Hippocampal formation (tissue), 2 donors: ENCODE measurements around the gene AUNIP.
A peak's percentile ranks its signal among the peaks of the same experiment; 100 is the strongest.

Experiments
- DNase-seq, 2 donors: peaks; one replicate each; lab custom pipeline; 2025; lab: John Stamatoyannopoulos, UW

Gene AUNIP

DNA sequence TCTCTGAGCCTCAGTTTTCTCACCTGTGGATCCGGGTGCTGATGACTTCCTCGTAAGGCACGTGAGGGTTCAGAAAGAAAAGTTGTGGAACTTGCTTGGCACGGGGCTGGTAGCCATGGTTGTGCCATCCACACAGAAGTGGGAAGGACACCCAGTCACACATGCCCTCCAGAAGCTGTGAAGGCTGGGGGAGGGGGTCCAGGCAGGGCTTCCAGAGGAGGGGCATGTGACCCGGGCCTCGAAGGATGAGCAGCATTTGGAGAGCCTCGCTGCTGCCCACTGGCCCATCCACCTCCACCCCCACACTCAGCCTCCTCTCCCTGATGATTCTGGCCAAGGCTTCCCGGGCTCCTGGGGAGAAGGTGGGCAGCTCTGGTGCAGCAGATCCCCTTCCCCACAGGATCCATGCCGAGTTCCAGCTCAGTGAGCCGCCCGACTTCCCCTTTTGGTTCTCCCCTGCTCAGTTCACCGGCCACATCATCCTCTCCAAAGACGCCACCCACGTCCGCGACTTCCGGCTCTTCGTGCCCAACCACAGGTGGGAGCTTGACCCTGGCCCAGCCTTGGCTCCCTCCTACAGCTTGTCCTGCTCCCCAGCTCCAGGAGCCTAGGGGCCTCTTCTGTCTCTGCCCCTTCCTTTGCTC, 49.9 kb downstream of the AUNIP start:
- no peak for DNase-seq

DNA sequence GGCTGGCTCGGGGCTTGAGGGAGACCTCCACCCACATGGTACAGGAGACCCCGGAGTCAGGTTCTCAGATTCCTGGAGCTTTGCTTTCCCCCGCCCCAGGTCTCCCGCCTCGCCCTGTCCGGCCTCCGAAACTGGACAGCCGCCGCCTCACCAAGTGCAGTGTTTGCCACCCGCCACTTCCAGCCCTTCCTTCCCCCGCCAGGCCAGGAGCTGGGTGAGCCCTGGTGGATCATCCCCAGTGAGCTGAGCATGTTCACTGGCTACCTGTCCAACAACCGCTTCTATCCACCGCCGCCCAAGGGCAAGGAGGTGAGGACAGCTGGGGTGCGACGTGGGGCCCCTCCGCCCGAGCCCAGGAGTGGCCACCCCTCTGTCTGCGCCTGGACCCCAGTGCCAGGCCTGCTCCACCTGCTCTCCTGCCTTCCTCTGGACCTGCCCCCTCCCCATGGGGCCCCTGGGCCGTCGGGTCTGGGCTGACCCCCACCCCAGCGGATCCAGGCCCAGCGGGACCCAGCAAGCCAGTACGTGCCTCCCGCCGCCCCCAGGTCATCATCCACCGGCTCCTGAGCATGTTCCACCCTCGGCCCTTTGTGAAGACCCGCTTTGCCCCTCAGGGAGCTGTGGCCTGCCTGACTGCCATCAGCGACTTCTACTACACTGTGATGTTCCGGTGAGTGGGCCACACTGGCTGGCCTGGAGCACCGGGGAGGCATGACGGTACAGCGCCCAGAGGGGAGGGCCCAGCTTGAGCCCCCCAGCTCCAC, 50.6 kb downstream of the AUNIP start:
- DNase-seq, result no peak

DNA sequence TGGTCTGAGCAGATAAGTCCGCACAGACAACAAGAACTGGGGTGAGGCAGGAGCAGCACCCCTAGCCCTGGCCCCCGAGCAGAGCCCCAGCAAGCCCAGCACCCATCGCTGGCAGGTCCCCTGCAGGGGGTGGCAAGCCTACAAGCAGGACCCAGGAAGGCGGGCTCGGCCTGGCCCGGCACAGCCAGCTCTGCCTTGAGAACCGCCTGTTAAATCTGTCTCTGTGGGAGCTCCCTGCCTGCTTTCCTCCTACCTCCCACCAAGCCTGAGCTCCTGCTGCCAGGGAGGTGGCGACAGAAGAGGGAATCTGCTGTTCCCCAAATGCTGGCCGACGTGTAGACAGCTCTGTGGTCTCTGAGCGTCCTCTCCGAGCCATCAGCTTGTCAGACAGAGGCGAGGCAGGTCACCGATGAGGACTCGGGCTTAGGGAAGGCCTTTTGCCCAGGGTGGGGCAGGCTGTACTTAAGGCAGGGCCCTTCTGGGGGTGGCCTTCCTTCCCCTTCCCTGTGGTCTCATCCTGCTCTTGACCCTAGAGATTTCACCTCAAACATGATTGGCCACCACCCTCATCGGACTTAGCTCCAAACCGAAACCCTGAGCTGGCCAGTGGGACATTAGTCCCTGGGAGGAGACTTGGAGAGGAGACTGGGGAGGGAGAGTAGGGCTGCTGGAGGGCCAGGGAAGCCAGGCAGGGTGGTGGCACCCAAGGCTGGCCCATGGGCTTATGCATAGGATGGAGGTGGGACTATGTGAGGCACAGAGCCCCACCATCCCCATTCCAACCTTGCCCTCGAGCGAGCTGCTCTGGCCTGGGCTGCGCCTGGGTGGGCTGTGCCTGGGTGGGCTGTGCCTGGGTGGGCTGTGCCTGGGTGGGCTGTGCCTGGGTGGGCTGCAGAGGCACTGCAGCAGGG, 51.5 kb downstream of the AUNIP start:
- peak in 1 of 2 donors; percentile 38 for DNase-seq

DNA sequence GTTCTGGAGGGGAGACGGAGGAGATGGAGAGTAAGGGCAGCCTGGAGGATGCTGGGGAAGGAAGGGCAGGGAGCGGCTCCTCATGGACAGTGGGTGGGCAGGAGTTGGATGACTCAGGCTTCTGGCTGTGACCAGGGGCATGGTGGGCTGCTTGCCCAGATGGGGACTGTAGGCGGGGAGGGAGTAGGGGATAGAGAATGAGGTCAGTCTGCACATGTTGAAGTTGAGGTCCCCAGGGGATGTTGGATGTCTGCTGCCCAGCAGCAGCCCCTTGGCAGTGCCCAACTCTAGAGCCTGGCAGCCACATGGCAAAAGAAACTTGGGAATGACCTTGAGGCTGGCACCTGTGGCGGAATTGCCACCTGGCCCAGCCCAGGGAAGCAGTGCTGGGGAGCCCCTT, 52.8 kb downstream of the AUNIP start:
- no peak for DNase-seq

DNA sequence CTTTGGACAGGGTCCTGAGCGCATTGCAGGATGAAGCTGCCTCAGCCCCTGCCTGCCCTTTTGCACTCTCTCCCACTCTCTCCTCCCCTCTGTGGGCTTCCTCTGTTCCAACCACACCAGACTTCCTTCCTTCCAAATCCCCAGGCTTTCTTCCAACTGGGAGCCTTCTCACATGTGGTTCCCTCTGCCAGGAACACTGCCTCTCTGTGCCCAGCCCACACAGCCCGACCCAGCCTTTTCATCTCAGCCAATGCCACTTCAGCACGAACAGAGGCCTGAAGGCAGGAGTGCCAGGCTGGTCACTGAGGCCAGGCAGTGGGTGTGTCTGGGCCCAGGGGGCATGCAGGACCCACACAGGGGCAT, 53.4 kb downstream of the AUNIP start:
- DNase-seq, result peak; percentile 43 to 71

GRCh38 chr1:25804964-25805862, 54.0 kb downstream of the AUNIP start:
- no peak for DNase-seq

GRCh38 chr1:25804244-25804963, 54.9 kb downstream of the AUNIP start:
- no peak for DNase-seq

- DNase-seq, result no peak
Observed at GRCh38 chr1:25803368-25803767, 55.9 kb downstream of the AUNIP start.

GRCh38 chr1:25802915-25803314, 56.3 kb downstream of the AUNIP start:
- DNase-seq, result no peak

DNA sequence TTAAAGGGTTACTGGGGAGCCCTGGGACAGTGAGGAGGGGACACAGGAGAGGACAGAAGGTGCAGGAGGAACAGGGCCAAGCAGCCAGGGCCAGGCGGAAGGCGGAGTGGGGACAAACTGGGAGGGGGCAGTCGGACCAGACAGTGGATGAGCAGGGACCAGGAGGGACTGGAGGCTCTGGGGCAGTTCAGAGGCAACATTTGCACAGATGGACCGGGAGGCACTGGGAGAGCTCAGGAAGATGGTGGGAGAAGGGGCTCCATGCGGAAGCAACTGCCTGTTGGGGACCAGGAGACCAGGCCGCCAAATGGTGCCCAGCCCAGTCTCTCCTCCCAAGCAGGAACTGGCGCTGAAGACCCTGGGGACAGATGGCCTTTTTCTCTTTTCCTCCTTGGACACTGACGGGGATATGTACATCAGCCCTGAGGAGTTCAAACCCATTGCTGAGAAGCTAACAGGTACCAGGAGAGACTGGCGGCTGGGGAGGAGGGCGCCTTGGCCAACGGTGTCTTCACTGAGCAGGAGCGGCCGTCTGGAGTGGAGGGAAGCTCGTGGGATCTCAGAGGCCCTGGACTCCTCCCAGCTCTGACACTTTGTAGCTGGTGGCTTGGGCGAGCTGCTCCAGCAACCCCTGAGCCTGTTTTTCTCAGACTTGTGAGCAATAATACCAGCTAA, 58.4 kb downstream of the AUNIP start:
- no peak for DNase-seq

- peak in 1 of 2 donors; percentile 39 for DNase-seq
Observed at GRCh38 chr1:25799935-25800702, 59.1 kb downstream of the AUNIP start, which contains the start of gene SELENON. TSS of gene SELENON (plus strand) at chr1:25800193. CDS start at chr1:25800231, 38 bp downstream.

DNA sequence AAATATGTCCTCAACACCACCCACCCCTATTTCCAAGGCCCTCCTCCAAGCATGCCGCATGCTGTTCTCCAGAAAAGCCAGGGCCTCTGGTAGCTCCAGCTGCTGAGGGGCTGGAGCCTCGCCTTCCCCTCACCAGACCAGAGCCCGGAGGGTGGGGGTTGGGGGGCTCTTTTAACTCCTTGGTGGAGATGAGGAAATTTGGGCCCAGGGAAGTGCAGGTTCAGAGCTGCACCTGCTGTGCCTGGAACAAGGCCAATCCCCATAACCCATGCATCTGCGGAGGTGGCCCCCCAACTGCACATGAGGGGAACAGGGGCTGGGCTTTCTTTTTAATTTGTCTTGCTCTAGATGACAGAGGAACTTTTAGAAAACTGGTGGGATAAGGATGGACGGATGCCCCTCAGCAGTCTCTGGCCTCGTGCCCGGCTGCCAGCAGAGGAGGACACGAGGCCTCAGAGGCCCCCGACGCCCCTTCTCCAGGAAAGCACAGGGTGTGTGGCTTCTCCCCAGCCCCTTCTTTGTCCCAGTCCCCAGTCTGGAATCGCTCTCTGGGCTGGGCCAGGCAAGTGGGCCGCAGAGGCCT, 59.8 kb downstream of the AUNIP start:
- DNase-seq, result no peak

- DNase-seq, result no peak
Observed at GRCh38 chr1:25798666-25799351, 60.4 kb downstream of the AUNIP start.

DNA sequence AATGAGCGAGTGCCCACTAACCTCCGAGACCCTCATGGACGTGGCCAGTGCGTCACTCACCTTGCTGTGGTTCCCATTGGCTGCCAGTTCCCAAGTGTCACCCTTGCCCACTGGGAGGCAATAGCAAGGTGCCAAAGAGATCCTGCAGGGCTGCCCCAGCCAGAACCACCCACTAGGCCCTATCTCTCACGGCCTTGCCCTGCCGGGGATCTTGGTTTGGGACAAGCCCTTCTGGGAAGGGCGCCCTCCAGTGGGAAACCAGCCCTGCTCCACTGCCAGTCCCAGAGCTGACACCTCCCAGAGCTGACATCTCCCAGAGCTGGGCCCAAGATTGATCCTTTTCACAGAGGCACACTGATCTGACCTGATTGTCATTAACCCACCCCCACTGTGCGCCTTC, 61.3 kb downstream of the AUNIP start:
- DNase-seq, result no peak

- peak; percentile 69 to 74 for DNase-seq
Observed at GRCh38 chr1:25796811-25797458, 62.3 kb downstream of the AUNIP start.

- peak in 1 of 2 donors; percentile 60 for DNase-seq
Observed at GRCh38 chr1:25795946-25796810, 63.1 kb downstream of the AUNIP start.

- no peak for DNase-seq
Observed at GRCh38 chr1:25795211-25795610, 64.0 kb downstream of the AUNIP start.
